ENCODE results near the gene SSNA1.

DNA sequence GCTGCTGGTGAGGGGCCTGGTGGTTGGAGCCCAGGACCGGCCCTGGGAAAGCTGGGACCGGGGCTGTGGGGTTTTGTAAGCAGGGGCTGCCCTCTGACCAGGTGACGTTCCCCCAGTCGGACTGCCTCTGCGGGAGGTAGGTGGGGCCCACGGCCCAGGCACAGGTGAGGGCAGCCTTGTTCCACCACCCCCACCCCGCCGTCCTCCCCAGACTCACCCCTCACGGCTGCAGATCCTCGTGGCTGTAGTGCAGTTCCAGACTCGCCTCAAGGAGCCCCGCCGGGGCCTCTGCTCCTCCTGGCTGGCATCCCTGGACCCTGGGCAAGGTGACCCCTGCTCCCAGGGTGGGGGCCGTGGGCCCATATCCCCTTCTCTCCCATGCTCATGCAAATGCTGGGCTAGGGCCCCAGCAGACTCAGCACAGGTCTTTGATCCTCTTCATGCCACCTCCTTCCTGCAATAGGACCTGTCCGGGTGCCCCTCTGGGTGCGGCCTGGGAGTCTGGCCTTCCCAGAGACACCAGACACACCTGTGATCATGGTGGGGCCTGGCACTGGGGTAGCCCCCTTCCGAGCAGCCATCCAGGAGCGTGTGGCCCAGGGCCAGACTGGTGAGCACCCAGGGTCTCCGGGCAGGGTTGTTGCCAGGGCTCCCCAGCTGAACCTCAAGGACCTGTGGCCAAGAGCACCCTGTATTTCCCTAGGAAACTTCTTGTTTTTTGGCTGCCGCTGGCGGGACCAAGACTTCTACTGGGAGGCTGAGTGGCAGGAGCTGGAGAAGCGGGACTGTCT is 26.9 kb downstream of the SSNA1 start:
- TF ChIP-seq EZH2 (IDR thresholded peaks at IDR 0.05; ENCODE audit: borderline replicate concordance): no peak
- TF ChIP-seq, protein P1, sequence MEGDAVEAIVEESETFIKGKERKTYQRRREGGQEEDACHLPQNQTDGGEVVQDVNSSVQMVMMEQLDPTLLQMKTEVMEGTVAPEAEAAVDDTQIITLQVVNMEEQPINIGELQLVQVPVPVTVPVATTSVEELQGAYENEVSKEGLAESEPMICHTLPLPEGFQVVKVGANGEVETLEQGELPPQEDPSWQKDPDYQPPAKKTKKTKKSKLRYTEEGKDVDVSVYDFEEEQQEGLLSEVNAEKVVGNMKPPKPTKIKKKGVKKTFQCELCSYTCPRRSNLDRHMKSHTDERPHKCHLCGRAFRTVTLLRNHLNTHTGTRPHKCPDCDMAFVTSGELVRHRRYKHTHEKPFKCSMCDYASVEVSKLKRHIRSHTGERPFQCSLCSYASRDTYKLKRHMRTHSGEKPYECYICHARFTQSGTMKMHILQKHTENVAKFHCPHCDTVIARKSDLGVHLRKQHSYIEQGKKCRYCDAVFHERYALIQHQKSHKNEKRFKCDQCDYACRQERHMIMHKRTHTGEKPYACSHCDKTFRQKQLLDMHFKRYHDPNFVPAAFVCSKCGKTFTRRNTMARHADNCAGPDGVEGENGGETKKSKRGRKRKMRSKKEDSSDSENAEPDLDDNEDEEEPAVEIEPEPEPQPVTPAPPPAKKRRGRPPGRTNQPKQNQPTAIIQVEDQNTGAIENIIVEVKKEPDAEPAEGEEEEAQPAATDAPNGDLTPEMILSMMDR (IDR thresholded peaks at IDR 0.05; ENCODE audit: poor library complexity): no peak

All from hepatocyte (in vitro differentiated cells).